Measurements from ENCODE around the gene SEMA5A. TPM values are rescaled to one million over a fixed set of nuclear protein-coding genes. Genes with fewer than 3 reads are reported as not detected.

The SEMA5A gene
- total and polyA plus RNA-seq, 2 of the 13 experiments (the other 11 are each of a cell fraction or from before 2014, with no cell fraction given): 0.01 TPM; not detected in 1

- TF ChIP-seq TIGD3 (CRISPR knock-in tag; IDR thresholded peaks at IDR 0.05; ENCODE audit: borderline replicate concordance): no peak
- TF ChIP-seq ZBTB7A (CRISPR knock-in tag; IDR thresholded peaks at IDR 0.05): no peak
- TF ChIP-seq ZBTB8A (CRISPR knock-in tag; IDR thresholded peaks at IDR 0.05; ENCODE audit: borderline replicate concordance, low read depth): no peak
- TF ChIP-seq ZNF790 (CRISPR knock-in tag; IDR thresholded peaks at IDR 0.05; ENCODE audit: borderline replicate concordance): no peak
- TF ChIP-seq ESRRA (CRISPR knock-in tag; IDR thresholded peaks at IDR 0.05; ENCODE audit: low read depth): no peak
- no peak for TF ChIP-seq ARID4A (CRISPR knock-in tag; IDR thresholded peaks at IDR 0.05; ENCODE audit: borderline replicate concordance)
- TF ChIP-seq DPF2 (CRISPR knock-in tag; IDR thresholded peaks at IDR 0.05; ENCODE audit: borderline replicate concordance, low read depth): no peak
- TF ChIP-seq MATR3 (CRISPR knock-in tag; IDR thresholded peaks at IDR 0.05): no peak
- TF ChIP-seq ZNF652 (CRISPR knock-in tag; IDR thresholded peaks at IDR 0.05; ENCODE audit: borderline replicate concordance, low read depth): no peak
- no peak for TF ChIP-seq SMYD3 (CRISPR knock-in tag; IDR thresholded peaks at IDR 0.05)
- TF ChIP-seq ZNF446 (CRISPR knock-in tag; IDR thresholded peaks at IDR 0.05): no peak
- no peak for TF ChIP-seq RBFOX2 (IDR thresholded peaks at IDR 0.05; ENCODE audit: low read depth, low read length)
Measured at GRCh38 chr5:9537223-9538141, 8.4 kb downstream of the SEMA5A start (continued).
